ENCODE measurements around the gene VKORC1. TPM values are rescaled to one million over a fixed set of nuclear protein-coding genes. Genes with fewer than 3 reads are reported as not detected.
A peak's percentile ranks its signal among the peaks of the same experiment; 100 is the strongest.

Gene VKORC1
- total RNA-seq, 1 experiment from 2014 or later: 145 TPM

GRCh38 chr16:31074814-31075183 lies 19.8 kb downstream of the VKORC1 start:
- H3K27me3 ChIP-seq: no peaks in the 10 kb centered on the region
- no peak for DNase-seq
- H3K4me1 ChIP-seq: peaks cover 7% of the 10 kb centered on the region
- H3K36me3 ChIP-seq: peaks cover 32% of the 10 kb centered on the region
- no peaks in the 10 kb centered on the region for H3K9me3 ChIP-seq (replicated peaks)
- peak overlapping the region; percentile 94 for H3K4me3 ChIP-seq
- H3K27ac ChIP-seq: peak overlapping the region; percentile 98

GRCh38 chr16:31073970-31074813 lies 20.4 kb downstream of the VKORC1 start, which contains the start of the genes ZNF646 and ZNF668:
TSS of gene ZNF646 (plus strand) at chr16:31074422. CDS start at chr16:31076325, 1,903 bp downstream.
TSS of gene ZNF668 (minus strand) at chr16:31074240. CDS start at chr16:31064459, 9,781 bp downstream.
- Histone ChIP-seq H3K36me3 (peaks cover 26% of the 10 kb centered on the region), H3K4me1 (peaks cover 7% of the 10 kb centered on the region), H3K27ac (peak within 1 kb of the TSS; percentile 98), H3K27me3 (no peaks in the 10 kb centered on the region), H3K9me3 (replicated peaks) (no peaks in the 10 kb centered on the region), H3K4me3 (peak within 1 kb of the TSS; percentile 94)
- peak; percentile 98 to 99 for DNase-seq

GRCh38 chr16:31073142-31073969 lies 21.2 kb downstream of the VKORC1 start:
- no peaks in the 10 kb centered on the region for H3K9me3 ChIP-seq (replicated peaks)
- H3K36me3 ChIP-seq: peaks cover 17% of the 10 kb centered on the region
- no peaks in the 10 kb centered on the region for H3K27me3 ChIP-seq
- peaks cover 7% of the 10 kb centered on the region for H3K4me1 ChIP-seq
- H3K4me3 ChIP-seq: peak overlapping the region; percentile 94
- DNase-seq: peak; percentile 92 to 93
- peak overlapping the region; percentile 98 for H3K27ac ChIP-seq

GRCh38 chr16:31072540-31073141 lies 22.0 kb downstream of the VKORC1 start:
- Histone ChIP-seq H3K36me3 (peaks cover 12% of the 10 kb centered on the region), H3K9me3 (replicated peaks) (no peaks in the 10 kb centered on the region), H3K4me1 (peaks cover 7% of the 10 kb centered on the region), H3K27ac (peak overlapping the region; percentile 98), H3K27me3 (no peaks in the 10 kb centered on the region), H3K4me3 (peak overlapping the region; percentile 94)
- peak; percentile 40 to 70 for DNase-seq

GRCh38 chr16:31071861-31072260 lies 22.7 kb downstream of the VKORC1 start:
- peak overlapping the region; percentile 94 for H3K4me3 ChIP-seq
- H3K4me1 ChIP-seq: peaks cover 7% of the 10 kb centered on the region
- peak overlapping the region; percentile 98 for H3K27ac ChIP-seq
- peaks cover 9% of the 10 kb centered on the region for H3K36me3 ChIP-seq
- H3K9me3 ChIP-seq (replicated peaks): no peaks in the 10 kb centered on the region
- peak; percentile 93 to 99 for DNase-seq
- no peaks in the 10 kb centered on the region for H3K27me3 ChIP-seq

- H3K27me3 ChIP-seq: no peaks in the 10 kb centered on the region
- peaks cover 20% of the 10 kb centered on the region for H3K36me3 ChIP-seq
- peaks cover 31% of the 10 kb centered on the region for H3K4me1 ChIP-seq
- H3K9me3 ChIP-seq (replicated peaks): no peaks in the 10 kb centered on the region
- H3K27ac ChIP-seq: no peak overlapping the region
- no peak for DNase-seq
- no peak overlapping the region for H3K4me3 ChIP-seq
Measured at GRCh38 chr16:31067342-31067741, 27.3 kb downstream of the VKORC1 start.

GRCh38 chr16:31064882-31065461 lies 29.6 kb downstream of the VKORC1 start:
- peak; percentile 99 to 100 for DNase-seq

GRCh38 chr16:31063843-31064611 lies 30.6 kb downstream of the VKORC1 start:
- H3K27me3 ChIP-seq: no peaks in the 10 kb centered on the region
- H3K27ac ChIP-seq: peak overlapping the region; percentile 91
- no peak overlapping the region for H3K4me3 ChIP-seq
- H3K4me1 ChIP-seq: peaks cover 24% of the 10 kb centered on the region
- DNase-seq: no peak
- H3K36me3 ChIP-seq: peaks cover 50% of the 10 kb centered on the region
- no peaks in the 10 kb centered on the region for H3K9me3 ChIP-seq (replicated peaks)

More at GRCh38 chr16:31064882-31065461, 29.6 kb downstream of the VKORC1 start:
- Histone ChIP-seq H3K4me3 (no peak overlapping the region), H3K9me3 (replicated peaks) (no peaks in the 10 kb centered on the region), H3K4me1 (peaks cover 24% of the 10 kb centered on the region), H3K36me3 (peaks cover 43% of the 10 kb centered on the region), H3K27me3 (no peaks in the 10 kb centered on the region), H3K27ac (peak overlapping the region; percentile 91)

- no peak for DNase-seq
- Histone ChIP-seq H3K4me3 (no peak overlapping the region), H3K4me1 (peaks cover 24% of the 10 kb centered on the region), H3K27me3 (no peaks in the 10 kb centered on the region), H3K27ac (peak overlapping the region; percentile 91), H3K9me3 (replicated peaks) (no peaks in the 10 kb centered on the region), H3K36me3 (peaks cover 55% of the 10 kb centered on the region)
Measured at GRCh38 chr16:31063495-31063842, 31.1 kb downstream of the VKORC1 start.

- H3K27ac ChIP-seq: no peak overlapping the region
- no peak overlapping the region for H3K4me3 ChIP-seq
- DNase-seq: no peak
- H3K9me3 ChIP-seq (replicated peaks): no peaks in the 10 kb centered on the region
- no peaks in the 10 kb centered on the region for H3K27me3 ChIP-seq
- H3K36me3 ChIP-seq: peaks cover 60% of the 10 kb centered on the region
- H3K4me1 ChIP-seq: peaks cover 24% of the 10 kb centered on the region
Measured at GRCh38 chr16:31061813-31062440, 32.7 kb downstream of the VKORC1 start.

GRCh38 chr16:31061126-31061812 lies 33.3 kb downstream of the VKORC1 start:
- Histone ChIP-seq H3K27ac (no peak overlapping the region), H3K4me3 (no peak overlapping the region), H3K27me3 (no peaks in the 10 kb centered on the region), H3K9me3 (replicated peaks) (no peaks in the 10 kb centered on the region), H3K36me3 (peaks cover 57% of the 10 kb centered on the region), H3K4me1 (peaks cover 22% of the 10 kb centered on the region)
- no peak for DNase-seq

- no peak overlapping the region for H3K27ac ChIP-seq
- H3K4me1 ChIP-seq: peaks cover 14% of the 10 kb centered on the region
- H3K9me3 ChIP-seq (replicated peaks): no peaks in the 10 kb centered on the region
- DNase-seq: no peak
- peaks cover 30% of the 10 kb centered on the region for H3K36me3 ChIP-seq
- no peaks in the 10 kb centered on the region for H3K27me3 ChIP-seq
- no peak overlapping the region for H3K4me3 ChIP-seq
Measured at GRCh38 chr16:31055613-31056012, 39.0 kb downstream of the VKORC1 start.

- DNase-seq: peak; percentile 73 to 78
- peak overlapping the region; percentile 50 for H3K27ac ChIP-seq
Measured at GRCh38 chr16:31052114-31052513, 42.5 kb downstream of the VKORC1 start.

More at GRCh38 chr16:31052114-31052513, 42.5 kb downstream of the VKORC1 start:
- no peaks in the 10 kb centered on the region for H3K36me3 ChIP-seq
- H3K9me3 ChIP-seq (replicated peaks): no peaks in the 10 kb centered on the region
- H3K27me3 ChIP-seq: no peaks in the 10 kb centered on the region
- H3K4me3 ChIP-seq: no peak overlapping the region
- peaks cover 23% of the 10 kb centered on the region for H3K4me1 ChIP-seq
